ENCODE results near the gene TENT5C. TPM values are rescaled to one million over a fixed set of nuclear protein-coding genes. Genes with fewer than 3 reads are reported as not detected.

Gene TENT5C
- total RNA-seq, 2 donors from 2014 or later, result 5.4 to 6.9 TPM

DNA sequence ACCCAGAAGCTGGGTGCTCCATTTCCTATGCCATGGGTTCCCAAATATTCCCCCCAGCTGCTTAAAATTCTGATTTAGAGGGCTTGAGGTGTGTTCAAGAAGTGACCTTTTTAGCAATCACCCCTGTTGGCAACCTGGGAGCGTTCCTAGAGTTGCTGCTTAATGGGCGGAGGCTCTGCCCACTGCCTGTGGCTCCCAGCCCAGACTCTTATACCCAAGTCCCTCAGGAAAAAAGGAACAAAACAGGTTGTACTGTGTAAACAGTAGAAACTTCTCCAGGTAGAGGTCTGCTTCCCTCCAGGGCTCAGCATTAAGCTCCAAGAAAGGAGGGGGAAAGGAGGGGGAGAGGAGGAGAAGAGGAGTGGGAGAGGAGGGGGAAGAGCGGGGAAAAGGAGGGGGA is 14.6 kb upstream of the TENT5C start:
- Histone ChIP-seq H3K27me3 (replicated peaks; ENCODE audit: insufficient read depth) (no peaks in the 10 kb centered on the region), H3K27ac (peak overlapping the region in 1 of 2 donors; percentile 7), H3K9me3 (no peaks in the 10 kb centered on the region), H3K4me1 (ENCODE audit: control insufficient read depth in 1 of 2, low read depth in 2 of 2) (peaks cover 9 to 33% of the 10 kb centered on the region in 2 donors), H3K4me3 (no peak overlapping the region), H3K36me3 (no peaks in the 10 kb centered on the region)
- TF ChIP-seq, protein P1, sequence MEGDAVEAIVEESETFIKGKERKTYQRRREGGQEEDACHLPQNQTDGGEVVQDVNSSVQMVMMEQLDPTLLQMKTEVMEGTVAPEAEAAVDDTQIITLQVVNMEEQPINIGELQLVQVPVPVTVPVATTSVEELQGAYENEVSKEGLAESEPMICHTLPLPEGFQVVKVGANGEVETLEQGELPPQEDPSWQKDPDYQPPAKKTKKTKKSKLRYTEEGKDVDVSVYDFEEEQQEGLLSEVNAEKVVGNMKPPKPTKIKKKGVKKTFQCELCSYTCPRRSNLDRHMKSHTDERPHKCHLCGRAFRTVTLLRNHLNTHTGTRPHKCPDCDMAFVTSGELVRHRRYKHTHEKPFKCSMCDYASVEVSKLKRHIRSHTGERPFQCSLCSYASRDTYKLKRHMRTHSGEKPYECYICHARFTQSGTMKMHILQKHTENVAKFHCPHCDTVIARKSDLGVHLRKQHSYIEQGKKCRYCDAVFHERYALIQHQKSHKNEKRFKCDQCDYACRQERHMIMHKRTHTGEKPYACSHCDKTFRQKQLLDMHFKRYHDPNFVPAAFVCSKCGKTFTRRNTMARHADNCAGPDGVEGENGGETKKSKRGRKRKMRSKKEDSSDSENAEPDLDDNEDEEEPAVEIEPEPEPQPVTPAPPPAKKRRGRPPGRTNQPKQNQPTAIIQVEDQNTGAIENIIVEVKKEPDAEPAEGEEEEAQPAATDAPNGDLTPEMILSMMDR (IDR thresholded peaks at IDR 0.05), result no peak
- ATAC-seq (ENCODE audit: insufficient number of reproducible peaks, low FRiP score, low read depth) (no peak), DNase-seq (ENCODE audit: low spot score) (no peak)

DNA sequence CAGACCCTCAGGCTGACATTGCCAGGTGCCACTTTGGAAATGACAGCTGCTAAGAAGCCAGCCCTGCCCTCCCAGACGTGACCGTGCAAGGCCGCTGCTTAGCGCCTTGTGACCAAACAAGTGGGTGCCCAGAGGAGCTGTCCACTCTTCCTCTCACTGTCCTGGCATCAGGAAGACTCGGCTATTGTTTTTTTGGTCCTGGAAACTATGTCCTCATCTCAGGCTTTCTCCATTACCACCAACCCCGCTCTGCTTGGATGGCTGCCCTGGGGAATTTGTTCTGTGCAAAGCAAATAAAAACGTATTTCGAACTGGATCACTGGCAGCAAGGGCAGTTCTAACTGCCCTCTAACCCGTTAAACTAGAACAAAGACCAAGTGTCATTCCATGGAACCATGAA is 13.7 kb upstream of the TENT5C start:
- no peaks in the 10 kb centered on the region for H3K27me3 ChIP-seq (replicated peaks; ENCODE audit: insufficient read depth)
- peaks cover 5 to 27% of the 10 kb centered on the region in 2 donors for H3K4me1 ChIP-seq (ENCODE audit: control insufficient read depth in 1 of 2, low read depth in 2 of 2)
- TF ChIP-seq, protein P1 (IDR thresholded peaks at IDR 0.05), result no peak
- no peak overlapping the region for H3K4me3 ChIP-seq
- DNase-seq (ENCODE audit: low spot score), result no peak
- H3K27ac ChIP-seq, result peak overlapping the region; percentile 7 to 20
- no peaks in the 10 kb centered on the region for H3K9me3 ChIP-seq
- no peak for ATAC-seq (ENCODE audit: insufficient number of reproducible peaks, low FRiP score, low read depth)
- no peaks in the 10 kb centered on the region for H3K36me3 ChIP-seq

DNA sequence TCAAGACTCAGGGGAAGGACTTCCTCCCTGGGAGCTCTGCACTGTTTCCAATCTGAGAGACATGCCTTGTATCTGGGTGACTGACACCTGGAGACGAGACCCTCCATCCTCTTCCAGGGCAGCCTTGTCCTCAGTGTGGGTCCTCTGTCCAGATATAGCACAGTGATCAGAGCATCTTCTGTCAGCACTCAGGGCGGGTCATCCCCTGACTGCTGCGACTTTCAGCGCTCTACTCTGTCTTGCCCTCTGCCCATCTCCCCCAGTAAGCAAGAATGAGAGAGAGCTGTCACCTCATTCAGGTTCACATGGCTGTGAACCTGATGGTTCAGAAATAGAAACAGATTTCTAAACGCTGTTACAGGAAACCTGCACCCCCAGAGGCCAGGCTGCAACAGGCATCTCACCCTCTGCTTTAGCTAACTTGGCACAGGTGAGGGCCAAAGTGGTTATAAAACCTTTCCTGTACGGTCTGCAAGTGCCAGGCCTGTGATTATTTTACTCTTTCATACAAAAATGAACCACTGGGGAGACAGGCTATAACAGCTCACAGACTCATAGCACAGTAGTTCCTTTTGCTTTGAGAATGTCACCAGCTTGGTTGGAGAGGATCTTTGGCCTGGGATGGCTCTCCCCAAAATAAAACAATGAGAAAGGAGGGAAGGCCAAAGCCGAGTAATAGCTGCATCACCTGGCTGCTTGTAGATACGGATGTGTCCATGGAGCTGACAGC is 11.4 kb upstream of the TENT5C start:
- no peak overlapping the region for H3K4me3 ChIP-seq
- DNase-seq (ENCODE audit: low spot score), result no peak
- ATAC-seq (ENCODE audit: insufficient number of reproducible peaks, low FRiP score, low read depth), result no peak
- H3K27ac ChIP-seq, result no peak overlapping the region
- no peaks in the 10 kb centered on the region for H3K36me3 ChIP-seq
- H3K9me3 ChIP-seq, result no peaks in the 10 kb centered on the region
- TF ChIP-seq, protein P1 (IDR thresholded peaks at IDR 0.05), result no peak
- no peaks in the 10 kb centered on the region for H3K27me3 ChIP-seq (replicated peaks; ENCODE audit: insufficient read depth)
- H3K4me1 ChIP-seq (ENCODE audit: control insufficient read depth in 1 of 2, low read depth in 2 of 2), result peaks cover 5 to 21% of the 10 kb centered on the region in 2 donors

GRCh38 chr1:117596023-117596720 is 9.7 kb upstream of the TENT5C start:
- Histone ChIP-seq H3K4me1 (ENCODE audit: control insufficient read depth in 1 of 2, low read depth in 2 of 2) (peaks cover 11 to 33% of the 10 kb centered on the region in 2 donors), H3K27ac (no peak overlapping the region), H3K36me3 (no peaks in the 10 kb centered on the region), H3K4me3 (no peak overlapping the region), H3K27me3 (replicated peaks; ENCODE audit: insufficient read depth) (no peaks in the 10 kb centered on the region), H3K9me3 (no peaks in the 10 kb centered on the region)
- DNase-seq (ENCODE audit: low spot score) (no peak), ATAC-seq (ENCODE audit: insufficient number of reproducible peaks, low FRiP score, low read depth) (no peak)
- TF ChIP-seq, protein P1 (IDR thresholded peaks at IDR 0.05), result no peak

- Histone ChIP-seq H3K27me3 (replicated peaks; ENCODE audit: insufficient read depth) (no peaks in the 10 kb centered on the region), H3K4me1 (ENCODE audit: control insufficient read depth in 1 of 2, low read depth in 2 of 2) (peaks cover 8 to 18% of the 10 kb centered on the region in 2 donors), H3K36me3 (no peaks in the 10 kb centered on the region), H3K27ac (no peak overlapping the region), H3K9me3 (no peaks in the 10 kb centered on the region), H3K4me3 (no peak overlapping the region)
- no peak for DNase-seq (ENCODE audit: low spot score)
- ATAC-seq (ENCODE audit: insufficient number of reproducible peaks, low FRiP score, low read depth), result no peak
- TF ChIP-seq, protein P1 (IDR thresholded peaks at IDR 0.05), result no peak
These were observed 7.4 kb upstream of the TENT5C start for GRCh38 chr1:117598489-117598888.

Data from thoracic aorta (tissue), 2 donors.